GM18907 (cell line): ENCODE data around the gene DIP2A.
"Not testable (repeated sequence)": the region's sequence is repeated elsewhere in the genome, so short reads cannot be mapped to it uniquely, and the experiment has no call there.

Experiments used
- ATAC-seq: cut with Tn5 transposase; IDR thresholded peaks from one replicate; pipeline ENCODE4 v1.9.1; 2021; ENCODE audit warnings: mild to moderate bottlenecking, moderate library complexity; ENCODE audit not compliant: unreplicated experiment

DIP2A gene

GRCh38 chr21:46553993-46554392 lies 95.3 kb downstream of the DIP2A start:
- no peak for ATAC-seq

GRCh38 chr21:46554431-46555224 lies 95.9 kb downstream of the DIP2A start:
- ATAC-seq = no peak

- ATAC-seq = no peak
Observed at GRCh38 chr21:46555225-46555617, 96.5 kb downstream of the DIP2A start.

GRCh38 chr21:46555678-46556077 lies 97.0 kb downstream of the DIP2A start:
- ATAC-seq = no peak

GRCh38 chr21:46556802-46557201 lies 98.1 kb downstream of the DIP2A start:
- no peak for ATAC-seq

GRCh38 chr21:46557469-46557868 lies 98.8 kb downstream of the DIP2A start:
- ATAC-seq = no peak

- no peak for ATAC-seq
Observed at GRCh38 chr21:46557919-46558392, 99.3 kb downstream of the DIP2A start.

- no peak for ATAC-seq
Observed at GRCh38 chr21:46559291-46559983, 100.7 kb downstream of the DIP2A start.

GRCh38 chr21:46560568-46561444 lies 102.1 kb downstream of the DIP2A start:
- no peak for ATAC-seq

- no peak for ATAC-seq
Observed at GRCh38 chr21:46561445-46562090, 102.9 kb downstream of the DIP2A start.

GRCh38 chr21:46562472-46562871 lies 103.8 kb downstream of the DIP2A start:
- ATAC-seq = no peak

- no peak for ATAC-seq
Observed at GRCh38 chr21:46562964-46563607, 104.4 kb downstream of the DIP2A start.

GRCh38 chr21:46564391-46564790 lies 105.7 kb downstream of the DIP2A start:
- ATAC-seq = no peak

GRCh38 chr21:46567348-46567747 lies 108.7 kb downstream of the DIP2A start:
- ATAC-seq = no peak

GRCh38 chr21:46568562-46568961 lies 109.9 kb downstream of the DIP2A start:
- ATAC-seq = no peak

- ATAC-seq = no peak
Observed at GRCh38 chr21:46569081-46569480, 110.4 kb downstream of the DIP2A start.

GRCh38 chr21:46570119-46570518 lies 111.4 kb downstream of the DIP2A start:
- ATAC-seq = no peak

GRCh38 chr21:46570631-46571030 lies 111.9 kb downstream of the DIP2A start:
- no peak for ATAC-seq

- ATAC-seq = no peak
Observed at GRCh38 chr21:46572850-46573249, 114.2 kb downstream of the DIP2A start.

GRCh38 chr21:46577786-46578185 lies 119.1 kb downstream of the DIP2A start:
- ATAC-seq = not testable (repeated sequence)
